HG03558 (cell line): ENCODE data around the gene SHISA7.
A peak's percentile ranks its signal among the peaks of the same experiment; 100 is the strongest.

Source experiments
- ATAC-seq: cut with Tn5 transposase; IDR thresholded peaks from one replicate; pipeline ENCODE4 v1.9.1; 2021; ENCODE audit warnings: moderate number of reproducible peaks; ENCODE audit not compliant: unreplicated experiment; ENCODE audit errors: extremely low read depth

SHISA7 gene

GRCh38 chr19:55392820-55393761 lies 50.0 kb downstream of the SHISA7 start:
- no peak for ATAC-seq

- ATAC-seq, result no peak
Measured at GRCh38 chr19:55391702-55392615, 51.1 kb downstream of the SHISA7 start.

- no peak for ATAC-seq
Measured at GRCh38 chr19:55391191-55391670, 51.9 kb downstream of the SHISA7 start.

GRCh38 chr19:55390461-55390880 lies 52.6 kb downstream of the SHISA7 start:
- ATAC-seq, result no peak

GRCh38 chr19:55389386-55390317 lies 53.4 kb downstream of the SHISA7 start:
- no peak for ATAC-seq

GRCh38 chr19:55387736-55388497 lies 55.2 kb downstream of the SHISA7 start:
- no peak for ATAC-seq

- no peak for ATAC-seq
Measured at GRCh38 chr19:55386493-55386971, 56.6 kb downstream of the SHISA7 start.

GRCh38 chr19:55385724-55386492 lies 57.2 kb downstream of the SHISA7 start, which contains the start of gene RPL28:
Gene RPL28 (plus strand): TSS chr19:55385932. CDS start chr19:55386358, 426 bp downstream.
- peak; percentile 33 for ATAC-seq

- peak; percentile 29 for ATAC-seq
Measured at GRCh38 chr19:55384920-55385723, 58.0 kb downstream of the SHISA7 start.

GRCh38 chr19:55384131-55384919 lies 58.8 kb downstream of the SHISA7 start, which contains the start of gene TMEM238:
Gene TMEM238 (minus strand): TSS chr19:55384292. CDS start chr19:55384259, 33 bp downstream.
- ATAC-seq, result no peak

- ATAC-seq, result no peak
Measured at GRCh38 chr19:55383279-55384130, 59.6 kb downstream of the SHISA7 start.

GRCh38 chr19:55382522-55383054 lies 60.5 kb downstream of the SHISA7 start:
- no peak for ATAC-seq

- no peak for ATAC-seq
Measured at GRCh38 chr19:55382013-55382412, 61.1 kb downstream of the SHISA7 start.

- no peak for ATAC-seq
Measured at GRCh38 chr19:55379174-55379573, 63.9 kb downstream of the SHISA7 start.
